ENCODE results near the gene KIF1B.

The KIF1B gene

DNA sequence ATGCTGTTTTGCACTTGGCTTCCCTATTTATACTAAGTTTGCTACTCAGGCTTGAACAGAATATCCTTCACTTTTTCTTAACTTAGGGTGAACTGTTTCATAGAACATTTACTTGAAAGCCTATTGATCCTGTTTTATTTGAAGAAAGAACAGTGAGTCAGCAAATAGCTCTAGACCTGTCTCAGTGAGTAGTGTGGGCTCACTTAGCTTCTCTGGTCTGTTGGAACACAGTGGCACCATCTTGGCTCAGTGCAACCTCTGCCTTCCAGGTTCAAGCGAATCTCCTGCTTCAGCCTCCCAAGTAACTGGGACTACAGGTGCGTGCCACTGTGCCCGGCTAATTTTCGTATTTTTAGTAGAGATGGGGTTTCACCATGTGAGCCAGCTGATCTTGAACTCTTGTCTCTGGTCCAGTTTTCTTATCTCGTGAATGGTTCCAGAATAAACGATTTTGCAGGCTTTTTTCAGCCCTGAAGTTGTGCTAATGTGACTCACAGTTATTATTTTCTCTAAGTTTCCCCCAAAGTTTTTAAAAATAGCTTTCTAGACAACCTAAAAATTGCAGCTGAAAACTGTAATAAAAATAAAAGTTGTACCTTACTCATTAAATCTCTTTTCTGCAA, 76.8 kb downstream of the KIF1B start:
- DNase-seq: no peak

GRCh38 chr1:10288029-10288615, 77.8 kb downstream of the KIF1B start:
- no peak for DNase-seq

GRCh38 chr1:10291705-10292104, 81.3 kb downstream of the KIF1B start:
- no peak for DNase-seq

GRCh38 chr1:10292188-10292587, 81.8 kb downstream of the KIF1B start:
- no peak for DNase-seq

GRCh38 chr1:10295481-10296085, 85.2 kb downstream of the KIF1B start:
- no peak for DNase-seq

GRCh38 chr1:10299151-10299550, 88.8 kb downstream of the KIF1B start:
- DNase-seq: no peak

- no peak for DNase-seq
Observed at GRCh38 chr1:10302416-10302815, 92.0 kb downstream of the KIF1B start.

GRCh38 chr1:10304295-10304694, 93.9 kb downstream of the KIF1B start:
- no peak for DNase-seq

- DNase-seq: no peak
Observed at GRCh38 chr1:10306435-10306834, 96.1 kb downstream of the KIF1B start.

DNA sequence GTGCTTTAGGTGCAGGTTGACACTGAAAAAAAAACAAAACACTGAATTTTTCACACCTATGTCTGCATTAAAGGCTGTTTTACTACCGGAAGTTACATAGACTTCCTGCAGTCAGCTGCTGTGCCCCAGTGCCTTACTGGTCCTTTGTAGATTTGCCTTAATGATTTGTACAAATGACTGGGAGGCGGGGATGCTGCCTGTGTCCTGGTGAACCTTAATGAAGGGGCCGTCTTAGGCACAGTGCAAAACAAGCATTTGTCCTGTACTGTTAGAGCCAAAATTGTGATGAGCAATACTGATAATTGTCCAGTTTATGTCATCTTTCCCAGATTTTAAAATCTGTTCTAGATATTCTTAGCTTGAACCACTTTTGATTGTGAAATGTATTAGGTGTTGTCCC, 97.6 kb downstream of the KIF1B start:
- DNase-seq: peak; percentile 26

DNA sequence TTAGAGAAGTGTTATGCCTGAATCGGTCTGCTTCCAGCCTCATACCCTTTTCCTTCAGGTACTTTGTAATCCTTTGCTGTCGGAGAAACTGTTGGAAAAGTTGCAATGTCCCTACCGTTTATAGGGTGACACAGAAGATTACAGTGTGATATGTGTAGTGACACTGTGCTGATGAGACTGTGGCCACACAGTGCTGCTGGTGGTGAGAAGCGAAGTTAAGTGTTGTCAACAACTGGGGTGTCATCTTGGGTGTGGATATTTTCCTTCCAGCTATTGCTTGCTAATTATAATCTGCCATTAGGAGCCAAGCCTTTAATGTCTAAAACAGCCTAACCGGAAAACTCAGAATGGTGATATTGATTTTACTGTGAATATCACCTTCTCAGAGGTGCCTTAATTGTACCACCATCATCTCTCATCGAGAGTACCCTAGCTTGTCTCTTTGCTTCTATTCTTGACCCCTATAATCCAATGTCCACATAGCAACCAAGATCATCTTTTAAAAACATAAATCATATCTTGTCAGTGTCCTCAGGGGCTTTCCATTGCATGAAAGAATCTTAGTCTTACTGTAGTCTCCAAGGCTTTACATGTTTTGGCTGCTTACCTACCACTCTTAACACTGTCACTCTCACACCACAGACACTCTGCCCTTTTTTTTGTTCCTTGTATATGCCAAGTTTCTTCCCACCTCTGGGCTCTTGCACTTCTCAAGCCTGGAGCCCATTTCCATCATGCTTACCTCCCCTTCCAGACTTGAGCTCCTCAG, 99.1 kb downstream of the KIF1B start:
- DNase-seq: no peak

DNA sequence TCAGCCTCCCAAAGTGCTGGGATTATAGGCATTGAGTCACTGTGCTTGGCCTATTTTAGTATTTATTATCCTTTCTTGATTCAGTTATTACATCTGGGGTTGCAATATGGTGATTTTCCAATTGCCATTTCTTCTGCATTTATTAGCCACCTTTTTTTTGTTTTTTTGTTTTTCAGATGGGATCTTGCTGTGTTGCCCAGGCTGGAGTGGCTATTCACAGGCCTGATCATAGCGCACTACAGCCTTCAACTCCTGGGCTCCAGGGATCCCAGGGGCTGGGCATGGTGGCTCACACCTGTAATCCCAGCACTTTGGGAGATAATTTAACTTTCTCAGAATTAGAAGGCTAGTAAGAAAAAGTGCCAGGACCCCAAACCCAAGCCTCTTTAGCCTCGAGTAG, 106.4 kb downstream of the KIF1B start:
- DNase-seq: no peak

GRCh38 chr1:10319750-10320149, 109.4 kb downstream of the KIF1B start:
- DNase-seq: no peak

- no peak for DNase-seq
Observed at GRCh38 chr1:10320336-10320735, 110.0 kb downstream of the KIF1B start.

DNA sequence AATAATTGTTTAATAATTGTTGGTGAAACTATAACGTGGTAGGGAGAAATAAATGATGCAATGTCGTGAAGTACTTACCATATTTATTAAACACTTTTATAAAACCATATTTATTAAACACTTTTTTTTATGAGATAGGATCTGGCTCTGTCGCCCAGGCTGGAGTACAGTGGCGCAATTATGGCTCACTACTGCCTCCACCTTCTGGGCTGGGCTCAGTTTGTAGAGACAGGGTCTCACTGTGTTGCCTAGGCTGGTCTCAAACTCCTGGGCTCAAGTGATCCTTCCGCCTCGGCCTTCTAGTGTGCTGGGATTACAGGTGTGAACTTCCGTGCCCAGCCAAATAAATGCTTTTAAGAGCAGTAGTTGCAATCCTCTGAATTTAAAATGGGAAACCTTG, 112.5 kb downstream of the KIF1B start:
- no peak for DNase-seq

- DNase-seq: no peak
Observed at GRCh38 chr1:10324627-10325026, 114.3 kb downstream of the KIF1B start.

DNA sequence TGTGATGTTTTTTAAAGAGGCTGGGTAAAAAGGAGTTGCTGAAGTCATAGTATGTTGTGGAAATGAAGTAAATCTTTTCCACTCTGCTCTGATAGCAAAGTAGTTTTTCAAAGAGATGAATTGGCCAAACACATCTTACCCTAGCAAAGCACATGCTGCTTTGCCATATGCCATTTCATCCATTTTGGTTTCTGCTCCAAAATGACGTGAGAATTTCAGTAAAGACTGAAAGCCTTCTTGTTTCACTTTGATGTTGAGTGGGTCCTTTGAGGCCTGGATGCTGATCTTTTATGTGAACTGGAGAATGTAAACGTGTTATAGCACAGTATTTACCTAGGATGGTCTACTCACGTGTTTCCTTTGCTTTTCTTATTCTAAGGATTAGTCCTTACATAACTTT, 115.2 kb downstream of the KIF1B start:
- DNase-seq: no peak

DNA sequence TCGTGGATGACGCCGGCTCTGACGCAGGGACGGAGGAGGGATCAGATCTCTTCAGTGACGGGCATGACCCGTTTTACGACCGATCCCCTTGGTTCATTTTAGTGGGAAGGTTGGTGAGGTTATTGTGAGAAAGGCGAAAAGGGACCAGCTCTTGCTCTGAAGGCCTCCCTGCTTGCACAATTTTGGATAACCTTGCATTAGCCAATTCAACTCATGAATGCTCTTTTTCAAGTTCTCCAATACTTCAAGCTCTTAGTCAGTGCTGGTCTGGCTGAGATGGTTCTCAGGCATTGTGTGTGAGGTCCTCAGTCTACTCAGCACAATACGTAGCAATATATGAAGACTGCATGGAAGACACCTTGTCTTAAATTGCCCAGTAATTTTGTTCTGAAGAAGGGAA, 115.9 kb downstream of the KIF1B start:
- DNase-seq: no peak

GRCh38 chr1:10328180-10328963, 118.0 kb downstream of the KIF1B start:
- DNase-seq: no peak

DNA sequence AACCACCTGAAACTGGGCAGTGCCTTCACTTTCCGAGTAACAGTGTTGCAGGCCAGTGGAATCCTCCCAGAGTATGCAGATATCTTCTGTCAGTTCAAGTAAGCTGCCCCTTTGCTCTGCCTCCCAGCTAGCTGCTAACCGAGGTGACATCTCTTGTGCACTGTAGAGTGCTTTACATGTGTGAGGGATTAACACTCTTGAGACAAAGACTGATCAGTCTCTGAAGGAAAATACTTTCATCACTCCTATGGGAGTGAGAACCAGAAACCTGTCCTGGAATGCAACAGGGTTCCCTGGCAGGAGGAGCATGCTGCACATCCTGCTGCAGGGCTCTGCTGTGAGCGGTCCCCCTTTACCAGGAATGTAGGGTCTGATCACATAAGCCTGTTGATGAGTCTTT, 127.1 kb downstream of the KIF1B start:
- no peak for DNase-seq

- peak; percentile 19 for DNase-seq
Observed at GRCh38 chr1:10338047-10338446, 127.7 kb downstream of the KIF1B start.

DNA sequence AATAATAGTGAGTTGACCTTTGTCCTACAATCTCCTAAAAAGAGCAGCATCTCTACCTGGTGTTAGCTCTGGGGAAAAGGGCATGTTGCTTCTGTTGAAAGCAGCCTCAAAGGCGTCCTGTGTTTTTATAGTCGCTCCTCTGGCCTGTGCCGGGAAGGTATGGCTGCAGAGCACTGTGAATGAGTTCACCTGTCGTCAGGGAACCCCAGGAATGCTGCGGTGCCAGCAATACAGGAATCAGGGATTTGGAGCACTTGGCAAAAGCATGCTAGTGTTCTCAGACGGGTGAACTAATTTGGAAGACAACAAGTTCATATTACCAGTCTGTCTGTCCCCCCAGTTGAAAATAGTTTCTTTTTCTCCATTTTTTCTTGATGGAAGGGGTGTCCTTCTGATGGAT, 128.2 kb downstream of the KIF1B start:
- DNase-seq: no peak

GRCh38 chr1:10339036-10339567, 128.7 kb downstream of the KIF1B start:
- DNase-seq: no peak

Measured in CD4-positive, alpha-beta T cell treated with Interleukin-15 for 1 hour (primary cell).